ENCODE measurements around the gene WDFY2. TPM values are rescaled to one million over a fixed set of nuclear protein-coding genes. Genes with fewer than 3 reads are reported as not detected.

The WDFY2 gene
- total and polyA plus RNA-seq, 2 of the 13 experiments (the other 11 are each of a cell fraction or from before 2014, with no cell fraction given): 22.6 to 27.0 TPM

DNA sequence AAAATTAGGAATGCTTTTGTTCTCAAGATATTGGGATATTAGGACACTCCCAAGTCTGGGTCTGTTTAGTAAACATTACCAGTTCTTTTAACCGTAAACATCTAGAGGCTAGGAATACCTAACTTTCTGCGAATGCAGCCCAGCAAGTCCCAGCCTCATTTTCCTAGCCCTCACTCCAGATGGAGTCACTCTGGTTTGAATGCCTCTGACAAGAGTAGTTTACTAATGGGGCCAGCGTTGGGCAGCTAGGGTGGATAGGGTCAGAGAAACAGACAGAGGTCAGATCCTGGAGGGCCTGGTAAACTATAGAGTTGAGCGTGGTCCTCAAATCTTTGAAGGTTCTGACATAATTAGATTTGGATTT lies 53.6 kb downstream of the WDFY2 start:
- Histone ChIP-seq H4K20me1 (ENCODE audit: insufficient read depth, low read length) (no peaks in the 10 kb centered on the region), H3K9me3 (ENCODE audit: low read length) (no peaks in the 10 kb centered on the region), H2AFZ (ENCODE audit: low read length) (no peak overlapping the region), H3K4me2 (ENCODE audit: low read depth, low read length) (peak overlapping the region; percentile 34; the same call in 1 of the 2 replicates), H3K27ac (ENCODE audit: extremely low read length, insufficient read depth, low read length) (peak overlapping the region; percentile 89), H3K79me2 (ENCODE audit: insufficient read depth, low read length) (peaks cover 79% of the 10 kb centered on the region), H3K36me3 (replicated peaks in 1 of 2; ENCODE audit: control insufficient read depth in 1 of 2, insufficient read depth in 2 of 2, low read length in 2 of 2) (no peaks in the 10 kb centered on the region), H3K4me1 (ENCODE audit: insufficient read depth, low read length) (peaks cover 70% of the 10 kb centered on the region), H3K9ac (ENCODE audit: insufficient read depth, low read depth, low read length) (peak overlapping the region; percentile 55), H3K27me3 (ENCODE audit: control insufficient read depth in 1 of 2, insufficient read depth in 2 of 2, low read length in 2 of 2) (no peaks in the 10 kb centered on the region), H3K4me3 (replicated peaks in 1 of 3; ENCODE audit: insufficient read depth in 1 of 3, low read depth in 2 of 3, low read length in 3 of 3) (no peak overlapping the region)
- no peak for TF ChIP-seq ZNF878 (CRISPR knock-in tag; IDR thresholded peaks at IDR 0.05)
- 0 out of 2 replicates have a peak, but pooled peaks have one; percentile 18 for TF ChIP-seq ZMYM4 (CRISPR knock-in tag; IDR thresholded peaks at IDR 0.05)
- TF ChIP-seq, protein P1, sequence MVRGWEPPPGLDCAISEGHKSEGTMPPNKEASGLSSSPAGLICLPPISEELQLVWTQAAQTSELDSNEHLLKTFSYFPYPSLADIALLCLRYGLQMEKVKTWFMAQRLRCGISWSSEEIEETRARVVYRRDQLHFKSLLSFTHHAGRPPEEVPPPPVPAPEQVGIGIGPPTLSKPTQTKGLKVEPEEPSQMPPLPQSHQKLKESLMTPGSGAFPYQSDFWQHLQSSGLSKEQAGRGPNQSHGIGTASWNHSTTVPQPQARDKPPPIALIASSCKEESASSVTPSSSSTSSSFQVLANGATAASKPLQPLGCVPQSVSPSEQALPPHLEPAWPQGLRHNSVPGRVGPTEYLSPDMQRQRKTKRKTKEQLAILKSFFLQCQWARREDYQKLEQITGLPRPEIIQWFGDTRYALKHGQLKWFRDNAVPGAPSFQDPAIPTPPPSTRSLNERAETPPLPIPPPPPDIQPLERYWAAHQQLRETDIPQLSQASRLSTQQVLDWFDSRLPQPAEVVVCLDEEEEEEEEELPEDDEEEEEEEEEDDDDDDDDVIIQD (CRISPR knock-in tag; IDR thresholded peaks at IDR 0.05; ENCODE audit: low read depth): peak; percentile 49; the same call in 1 of the 2 replicates
- TF ChIP-seq RARA (CRISPR knock-in tag; IDR thresholded peaks at IDR 0.05): peak; percentile 58; the same call in 1 of the 2 replicates
- TF ChIP-seq SATB2 (CRISPR knock-in tag; IDR thresholded peaks at IDR 0.05): no peak
- no peak for TF ChIP-seq SRF (IDR thresholded peaks at IDR 0.05; ENCODE audit: low read depth, low read length)
- TF ChIP-seq NCOR1 (IDR thresholded peaks at IDR 0.05; ENCODE audit: borderline replicate concordance, low read length): no peak
- TF ChIP-seq NR2F6 (IDR thresholded peaks at IDR 0.05): peak; percentile 39; the same call in 1 of the 2 replicates
- TF ChIP-seq NR2F6 (CRISPR knock-in tag; IDR thresholded peaks at IDR 0.05): peak; percentile 44; the same call in 1 of the 2 replicates
- TF ChIP-seq, protein P2, sequence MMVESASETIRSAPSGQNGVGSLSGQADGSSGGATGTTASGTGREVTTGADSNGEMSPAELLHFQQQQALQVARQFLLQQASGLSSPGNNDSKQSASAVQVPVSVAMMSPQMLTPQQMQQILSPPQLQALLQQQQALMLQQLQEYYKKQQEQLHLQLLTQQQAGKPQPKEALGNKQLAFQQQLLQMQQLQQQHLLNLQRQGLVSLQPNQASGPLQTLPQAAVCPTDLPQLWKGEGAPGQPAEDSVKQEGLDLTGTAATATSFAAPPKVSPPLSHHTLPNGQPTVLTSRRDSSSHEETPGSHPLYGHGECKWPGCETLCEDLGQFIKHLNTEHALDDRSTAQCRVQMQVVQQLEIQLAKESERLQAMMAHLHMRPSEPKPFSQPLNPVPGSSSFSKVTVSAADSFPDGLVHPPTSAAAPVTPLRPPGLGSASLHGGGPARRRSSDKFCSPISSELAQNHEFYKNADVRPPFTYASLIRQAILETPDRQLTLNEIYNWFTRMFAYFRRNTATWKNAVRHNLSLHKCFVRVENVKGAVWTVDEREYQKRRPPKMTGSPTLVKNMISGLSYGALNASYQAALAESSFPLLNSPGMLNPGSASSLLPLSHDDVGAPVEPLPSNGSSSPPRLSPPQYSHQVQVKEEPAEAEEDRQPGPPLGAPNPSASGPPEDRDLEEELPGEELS (CRISPR knock-in tag; IDR thresholded peaks at IDR 0.05): no peak
- no peak for TF ChIP-seq ZNF414 (CRISPR knock-in tag; IDR thresholded peaks at IDR 0.05)
- TF ChIP-seq FOXP1 (IDR thresholded peaks at IDR 0.05): no peak
- TF ChIP-seq FOXP1 (CRISPR knock-in tag; IDR thresholded peaks at IDR 0.05): 0 out of 2 replicates have a peak, but pooled peaks have one; percentile 16
- 0 out of 2 replicates have a peak, but pooled peaks have one; percentile 31 for TF ChIP-seq NR2F2 (IDR thresholded peaks at IDR 0.05; ENCODE audit: borderline replicate concordance, low read depth)
- no TSS peak for BruUV-seq (replicated peaks)
- FAIRE-seq: no peak
- intact Hi-C loops (cut with micrococcal nuclease; ENCODE audit: unreplicated experiment) (loop anchor here (2.0 kb wide), 2 partner anchors 17 to 51 kb away; no protein-coding TSS in a partner anchor), in situ Hi-C loops (cut with HindIII; ENCODE audit: extremely low pct_ligation_motif_present, low pct_unique_long_range_greater_than_20kb) (no loop called here)
- no peak for ATAC-seq
- no peak for DNase-seq (ENCODE audit: low spot score)
- WGBS (ENCODE audit: low lambda C conversion rate): 68% methylated on average over 4 of the region's 4 CpGs
- POLR2A ChIA-PET: interaction anchor here (1.4 to 1.6 kb wide), 2 partner anchors 31 to 185 kb away, joined by 3 to 8 read pairs; partner anchors contain the start of gene INTS6
- CTCF ChIA-PET (ENCODE audit: low intra/inter-chr PET ratio, low total read pairs): no interaction called here

Data from HepG2 (cell line).